Iris pigment epithelial cell (primary cell): ENCODE results near the gene KIAA0232.
"Not testable (repeated sequence)": the region's sequence is repeated elsewhere in the genome, so short reads cannot be mapped to it uniquely, and the experiment has no call there.

Experiments
- DNase-seq: peaks from one replicate; pipeline ENCODE4 v3.0.0-alpha.2; 2011; ENCODE audit warnings: low read depth

KIAA0232 gene

GRCh38 chr4:6756345-6756744 is 26.2 kb upstream of the KIAA0232 start:
- DNase-seq, result not testable (repeated sequence)

GRCh38 chr4:6758728-6759127 is 23.8 kb upstream of the KIAA0232 start:
- no peak for DNase-seq

DNA sequence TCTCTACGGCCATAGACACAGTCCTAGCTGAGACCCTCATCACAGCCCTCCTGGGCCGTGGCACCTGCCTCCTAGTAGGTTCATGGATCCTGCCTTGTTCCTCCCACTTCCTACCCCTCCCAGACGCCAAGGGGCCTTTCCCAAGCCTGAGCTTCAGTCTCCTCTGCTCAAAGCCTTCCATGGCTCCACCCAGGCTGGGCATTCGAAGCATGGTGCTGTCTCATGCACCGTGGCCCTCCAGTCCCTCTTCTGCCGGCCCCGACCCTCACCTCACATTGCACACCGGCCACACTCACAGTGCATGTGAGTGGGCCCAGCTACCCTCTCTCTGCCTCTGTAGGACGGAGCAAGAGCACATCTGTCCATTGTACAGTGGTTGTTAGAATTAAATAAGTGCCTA is 21.7 kb upstream of the KIAA0232 start:
- no peak for DNase-seq

DNA sequence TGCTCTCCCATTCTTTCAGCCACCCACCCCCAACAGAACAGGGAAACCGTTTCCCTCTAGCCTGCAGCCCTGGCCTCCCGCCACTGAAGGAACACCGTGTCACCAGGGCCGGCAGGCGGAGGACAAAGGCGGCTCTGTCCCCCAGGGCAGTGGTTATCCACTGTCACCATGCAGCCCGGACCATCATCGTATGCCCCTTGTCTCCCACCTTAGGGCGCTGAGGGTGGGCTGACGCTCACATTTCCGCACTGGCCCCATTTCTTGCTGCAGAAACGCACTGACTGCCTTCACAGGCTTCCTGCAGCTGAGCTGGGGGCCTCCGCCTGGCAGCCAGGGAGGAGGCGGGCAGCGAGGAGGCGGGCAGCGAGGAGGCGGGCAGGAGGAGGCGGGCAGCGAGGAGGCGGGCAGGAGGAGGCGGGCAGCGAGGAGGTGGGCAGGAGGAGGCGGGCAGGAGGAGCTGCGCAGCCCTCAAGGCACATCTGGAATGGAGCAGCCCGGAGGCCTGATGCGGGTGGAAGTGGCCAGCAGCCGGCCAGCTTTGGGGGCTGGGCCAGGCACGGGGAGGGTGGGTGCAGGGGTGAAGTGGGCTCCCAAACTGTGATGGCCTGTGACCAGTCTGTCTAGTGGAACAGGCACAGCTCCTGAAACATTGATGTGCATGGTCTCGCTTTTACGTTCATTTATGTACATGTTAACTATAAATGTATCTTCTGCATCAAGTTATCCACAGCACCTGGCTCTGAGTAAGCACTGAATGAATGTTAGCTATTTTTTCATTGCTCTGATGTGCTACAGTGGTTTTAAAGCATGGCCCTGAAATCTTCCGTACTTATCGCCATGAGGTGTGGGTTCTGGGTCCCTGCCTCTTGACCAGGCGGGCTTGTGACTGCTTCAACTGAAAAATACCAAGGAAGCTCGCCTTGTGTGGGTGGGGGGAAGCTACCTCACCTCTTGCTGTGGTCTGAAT is 20.6 kb upstream of the KIAA0232 start:
- peak; percentile 14 for DNase-seq

GRCh38 chr4:6763330-6763851 is 19.1 kb upstream of the KIAA0232 start:
- no peak for DNase-seq

DNA sequence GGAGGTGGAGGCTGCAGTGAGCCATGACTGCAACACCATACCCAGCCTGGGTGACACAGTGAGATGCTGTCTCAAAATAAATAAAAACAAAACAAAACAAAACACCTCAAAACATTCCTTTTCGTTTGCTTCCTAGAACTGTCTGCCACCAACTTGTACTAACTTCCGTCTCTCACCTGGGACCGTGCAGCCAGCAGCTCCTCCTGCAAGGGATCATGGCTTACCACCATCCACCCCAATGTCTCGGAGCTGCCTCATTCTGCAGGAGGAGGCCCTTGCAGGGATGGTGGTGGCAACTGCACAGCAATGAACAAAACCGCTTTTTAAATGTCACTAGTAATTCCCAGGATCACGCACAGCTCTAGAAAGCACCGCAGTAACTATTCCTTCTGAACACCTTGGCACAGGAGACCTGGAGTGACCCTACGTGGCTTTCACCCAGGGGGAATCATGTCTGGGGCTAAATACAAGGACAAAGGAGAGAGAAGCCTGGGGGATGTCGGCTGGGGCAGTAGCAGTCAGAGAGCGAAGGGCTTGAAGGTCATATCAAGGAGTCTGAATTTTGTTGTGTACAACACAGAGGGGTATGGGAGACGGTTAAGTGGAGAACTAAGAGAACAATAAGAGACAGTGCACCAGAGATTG is 17.4 kb upstream of the KIAA0232 start:
- DNase-seq, result no peak

- no peak for DNase-seq
Measured at GRCh38 chr4:6765703-6766102, 16.8 kb upstream of the KIAA0232 start.

DNA sequence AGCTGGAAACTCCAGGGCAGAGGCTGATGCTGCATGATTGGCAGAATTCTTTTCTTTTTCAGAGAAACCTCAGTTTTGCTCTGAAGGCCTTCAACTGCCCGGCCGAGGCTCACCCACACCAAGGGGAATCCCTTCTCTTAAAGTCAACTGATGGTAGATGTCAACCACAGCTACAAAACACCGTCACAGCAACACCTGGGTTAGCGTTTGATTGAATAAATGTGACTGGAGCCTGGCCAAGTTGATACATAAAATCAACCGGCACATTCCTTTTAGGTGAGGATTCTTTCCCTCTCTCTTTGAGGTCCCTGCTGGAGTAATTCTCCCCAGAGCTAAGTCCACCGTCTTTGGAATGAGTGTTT is 15.2 kb upstream of the KIAA0232 start:
- DNase-seq, result no peak

GRCh38 chr4:6767748-6768538 is 14.6 kb upstream of the KIAA0232 start:
- DNase-seq, result no peak

GRCh38 chr4:6768539-6768905 is 14.0 kb upstream of the KIAA0232 start:
- DNase-seq, result peak; percentile 18

DNA sequence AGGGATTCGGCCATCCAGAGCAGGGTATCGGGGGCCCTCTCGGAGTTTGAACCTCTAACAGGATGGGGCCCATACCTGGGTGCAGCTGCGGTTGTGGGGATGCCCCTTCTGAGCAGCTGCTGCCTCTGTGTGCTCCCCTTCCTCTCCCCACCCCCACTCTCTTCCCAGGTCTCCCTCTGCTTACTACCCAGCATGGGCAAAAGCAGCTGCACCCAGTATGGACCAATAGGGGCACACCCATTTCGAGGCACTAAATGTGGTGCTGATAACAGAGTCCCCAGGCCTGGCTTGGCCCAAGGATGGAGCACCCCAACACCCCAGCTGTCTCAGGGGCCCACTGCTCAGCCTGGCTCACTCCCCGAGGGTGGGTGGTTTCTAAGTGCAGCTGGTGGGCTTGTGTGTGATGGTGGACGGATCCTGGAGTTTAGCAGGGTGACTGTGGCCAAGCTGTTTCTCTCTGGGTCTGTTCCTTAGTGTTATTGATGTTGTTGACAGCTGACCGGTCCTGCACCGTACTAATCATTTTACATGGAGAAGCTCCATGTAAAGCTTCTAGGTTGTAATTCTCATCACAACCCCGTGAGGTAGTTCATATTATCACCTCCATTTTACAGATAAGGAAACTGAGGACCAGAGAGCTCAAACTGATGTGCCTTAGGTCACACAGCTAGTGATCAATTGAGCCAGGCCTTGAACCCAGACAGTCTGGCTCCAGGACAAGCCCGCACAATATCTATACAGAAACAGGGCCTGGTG is 13.1 kb upstream of the KIAA0232 start:
- no peak for DNase-seq

GRCh38 chr4:6769989-6770420 is 12.5 kb upstream of the KIAA0232 start:
- no peak for DNase-seq

DNA sequence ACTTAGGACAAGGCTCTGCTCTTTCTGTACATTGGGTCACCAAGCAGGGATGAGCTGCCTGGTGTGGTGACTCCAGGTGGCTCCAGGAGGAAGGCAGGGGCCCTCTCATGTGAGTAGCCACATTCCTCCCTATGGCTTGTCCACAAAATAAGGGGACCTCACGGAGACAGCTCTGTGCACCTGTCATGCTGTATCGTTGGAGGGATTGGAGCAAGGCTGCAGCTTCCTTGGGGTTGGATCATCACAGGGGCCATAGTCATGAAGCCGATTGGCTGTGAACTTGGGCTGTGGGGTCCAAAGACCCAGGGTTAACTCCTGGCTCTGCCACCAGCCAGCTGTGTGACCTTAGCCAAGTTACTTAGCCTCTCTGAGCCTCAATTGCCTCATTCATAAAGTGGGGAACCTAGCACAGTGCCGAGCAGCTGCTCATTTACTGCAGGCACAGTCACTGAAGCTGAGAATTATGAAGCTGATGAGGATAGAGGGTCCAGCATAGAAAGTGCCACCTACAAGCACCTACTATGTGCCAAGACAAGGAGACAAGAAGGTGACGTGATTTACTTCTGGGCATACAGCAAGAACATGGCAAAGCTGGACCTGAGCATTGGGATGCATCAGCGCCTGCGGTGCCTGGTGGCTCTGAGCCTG is 11.8 kb upstream of the KIAA0232 start:
- no peak for DNase-seq

GRCh38 chr4:6771229-6771671 is 11.3 kb upstream of the KIAA0232 start:
- no peak for DNase-seq

DNA sequence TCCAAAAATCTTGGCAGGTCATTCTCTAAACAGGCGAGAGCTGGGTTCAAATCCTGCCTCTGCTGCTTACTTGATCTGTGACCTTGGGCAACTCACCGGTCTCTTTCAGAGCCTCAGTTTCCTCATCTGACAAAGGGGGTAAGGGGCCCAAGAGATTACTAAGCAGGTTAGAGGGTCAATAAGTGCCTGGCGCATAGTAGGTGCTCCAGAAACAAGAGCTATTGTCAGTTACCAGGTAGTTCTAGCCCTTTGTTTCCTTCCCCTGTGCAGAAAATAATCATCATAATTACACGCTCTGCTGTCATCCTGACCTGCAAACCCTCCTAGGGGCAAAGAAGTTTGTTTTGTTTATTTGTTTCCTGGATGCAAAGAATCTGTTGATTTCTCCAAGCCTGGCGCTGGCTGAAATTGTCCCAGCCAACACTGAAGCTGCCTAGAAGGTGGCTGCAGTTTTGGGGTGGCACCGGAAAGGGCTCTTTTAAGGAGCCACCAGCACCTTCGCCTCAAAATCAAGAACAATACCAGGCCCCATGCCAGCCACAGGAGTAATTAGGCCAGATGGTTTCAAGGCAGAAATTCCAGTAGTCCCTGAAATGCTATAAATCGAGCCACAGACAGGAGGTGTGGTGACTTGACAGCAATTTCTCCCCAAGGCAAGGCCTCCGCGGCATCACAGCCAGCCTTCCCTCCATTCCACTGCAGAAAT is 10.2 kb upstream of the KIAA0232 start:
- DNase-seq, result no peak

DNA sequence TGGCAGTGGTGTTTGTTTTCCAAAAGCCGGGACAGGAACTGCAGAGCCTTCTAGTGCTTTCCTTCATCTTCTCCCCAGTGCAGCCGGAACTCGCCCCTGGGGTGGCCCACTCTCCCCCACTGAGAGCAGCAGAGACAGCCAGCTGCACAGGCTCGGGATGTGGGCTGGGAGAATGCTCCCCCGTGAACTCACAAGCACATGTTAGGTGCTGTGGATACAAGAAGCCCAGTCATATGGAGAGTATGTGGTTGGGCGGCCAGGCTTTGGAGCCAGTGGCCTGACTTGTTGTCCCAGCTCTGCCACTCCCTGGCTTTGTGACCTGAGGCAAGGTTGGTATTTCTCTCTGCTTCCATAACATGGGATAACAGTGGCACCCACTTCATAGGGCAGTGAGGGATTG is 9.4 kb upstream of the KIAA0232 start:
- DNase-seq, result peak; percentile 26

DNA sequence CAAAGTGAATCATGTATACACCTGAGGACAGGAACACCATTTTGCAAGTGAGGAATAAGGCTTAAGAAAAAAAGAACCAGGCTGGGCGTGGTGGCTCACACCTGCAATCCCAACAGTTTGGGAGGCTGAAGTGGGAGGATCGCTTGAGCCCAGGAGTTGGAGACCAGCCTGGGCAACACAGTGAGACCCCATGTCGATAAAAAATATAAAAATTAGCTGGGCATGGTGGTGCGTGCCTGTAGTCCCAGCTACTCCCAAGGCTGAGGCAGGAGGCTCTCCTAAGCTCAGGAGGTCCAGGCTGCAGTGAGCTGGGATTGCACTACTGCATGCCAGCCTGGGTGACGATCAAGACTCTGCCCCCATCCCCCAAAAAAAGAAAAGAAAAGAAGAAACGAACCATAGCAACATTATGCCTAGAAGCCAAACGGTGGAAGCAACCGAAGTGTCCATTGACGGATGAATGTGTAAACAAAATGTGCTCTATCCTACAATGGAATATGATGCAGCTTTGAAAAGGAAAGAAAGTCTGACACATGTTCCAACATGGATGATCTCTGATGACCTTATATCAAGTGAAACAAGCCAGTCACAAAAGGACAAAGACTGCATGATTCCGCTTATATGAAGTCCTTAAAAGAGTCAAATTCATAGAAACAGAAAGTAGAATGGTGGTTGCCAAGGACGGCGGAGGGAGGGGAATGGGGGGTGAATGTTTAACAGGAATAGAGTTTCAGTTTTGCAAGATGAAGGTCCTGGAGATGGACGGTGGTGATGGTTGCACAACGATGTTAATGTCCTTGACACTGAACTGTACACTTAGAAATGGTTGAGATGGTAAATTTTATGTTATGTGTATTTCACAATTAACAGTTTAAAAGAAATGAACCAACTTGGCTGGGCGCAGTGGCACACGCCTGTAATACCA is 8.6 kb upstream of the KIAA0232 start:
- no peak for DNase-seq

GRCh38 chr4:6775746-6776145 is 6.8 kb upstream of the KIAA0232 start:
- no peak for DNase-seq

- DNase-seq, result no peak
Measured at GRCh38 chr4:6776920-6777635, 5.4 kb upstream of the KIAA0232 start.
